WI38 (cell line): ENCODE measurements around the gene TMEM255B.
"Not testable (repeated sequence)": the region's sequence is repeated elsewhere in the genome, so short reads cannot be mapped to it uniquely, and the experiment has no call there.

Source experiments
- H3K4me3 ChIP-seq: 2 replicates; pipeline ENCODE4 v1.5.1; 2011; ENCODE audit warnings: low read depth, mild to moderate bottlenecking, control low read depth, low read length
- CTCF ChIP-seq: IDR thresholded peaks from 2 replicates; pipeline ENCODE4 v1.5.1; 2012; ENCODE audit warnings: low read depth, mild to moderate bottlenecking, control low read depth, low read length

The TMEM255B gene

GRCh38 chr13:113793718-113794085, 34.7 kb downstream of the TMEM255B start:
- no peak overlapping the region for H3K4me3 ChIP-seq
- no peak for TF ChIP-seq CTCF

- TF ChIP-seq CTCF, result no peak
- no peak overlapping the region for H3K4me3 ChIP-seq
These were observed 35.1 kb downstream of the TMEM255B start for GRCh38 chr13:113794086-113794485.

GRCh38 chr13:113794764-113795173, 35.7 kb downstream of the TMEM255B start:
- H3K4me3 ChIP-seq, result no peak overlapping the region
- no peak for TF ChIP-seq CTCF

GRCh38 chr13:113795362-113795761, 36.3 kb downstream of the TMEM255B start:
- H3K4me3 ChIP-seq, result not testable (repeated sequence)

- no peak overlapping the region for H3K4me3 ChIP-seq
- TF ChIP-seq CTCF, result no peak
These were observed 37.4 kb downstream of the TMEM255B start for GRCh38 chr13:113796211-113796963.

GRCh38 chr13:113796964-113797676, 38.1 kb downstream of the TMEM255B start:
- H3K4me3 ChIP-seq, result no peak overlapping the region
- TF ChIP-seq CTCF, result no peak

- no peak for TF ChIP-seq CTCF
These were observed 39.3 kb downstream of the TMEM255B start for GRCh38 chr13:113798200-113798811.

More at GRCh38 chr13:113798200-113798811, 39.3 kb downstream of the TMEM255B start:
- no peak overlapping the region for H3K4me3 ChIP-seq
